Muscle layer of duodenum (tissue), 2 donors: ENCODE results near the gene MCM7.
A peak's percentile ranks its signal among the peaks of the same experiment; 100 is the strongest.

Experiments
- H3K27ac ChIP-seq: one replicate; pipeline ENCODE4 v1.7.0; 2013; ENCODE audit warnings: mild to moderate bottlenecking, low read length
- H3K27me3 ChIP-seq: one replicate; pipeline ENCODE4 v1.7.0; 2013; ENCODE audit warnings: low read depth, mild to moderate bottlenecking, control low read depth, low read length
- H3K36me3 ChIP-seq, 2 donors: one replicate each; pipeline ENCODE4 v1.7.0; 2013; ENCODE audit warnings: low read length in 2 of 2, control low read depth in 1 of 2, mild to moderate bottlenecking in 1 of 2; ENCODE audit not compliant: insufficient read depth in 2 of 2, control insufficient read depth in 1 of 2
- H3K4me1 ChIP-seq, 2 donors: one replicate each; pipeline ENCODE4 v1.7.0; 2013; ENCODE audit warnings: low read length in 2 of 2, mild to moderate bottlenecking in 2 of 2, control low read depth in 1 of 2, moderate library complexity in 1 of 2; ENCODE audit not compliant: insufficient read depth in 2 of 2, control insufficient read depth in 1 of 2
- H3K4me3 ChIP-seq, 2 donors: one replicate each; pipeline ENCODE4 v1.7.0; 2013; ENCODE audit warnings: low read length in 2 of 2, low read depth in 1 of 2, mild to moderate bottlenecking in 1 of 2
- H3K9me3 ChIP-seq, 2 donors: one replicate each; pipeline ENCODE4 v1.7.0; 2013; ENCODE audit warnings: low read length in 2 of 2, control low read depth in 1 of 2, mild to moderate bottlenecking in 1 of 2; ENCODE audit not compliant: control insufficient read depth in 1 of 2
- donor health status: healthy.

Gene MCM7

GRCh38 chr7:100105534-100105933 is 4.3 kb upstream of the MCM7 start:
- H3K27ac ChIP-seq = no peak overlapping the region
- no peaks in the 10 kb centered on the region for H3K9me3 ChIP-seq
- H3K4me1 ChIP-seq = peaks cover 0 to 5% of the 10 kb centered on the region in 2 donors
- no peaks in the 10 kb centered on the region for H3K27me3 ChIP-seq
- H3K4me3 ChIP-seq = no peak overlapping the region
- peaks cover 18 to 56% of the 10 kb centered on the region in 2 donors for H3K36me3 ChIP-seq

GRCh38 chr7:100102950-100103840 is 2.0 kb upstream of the MCM7 start:
- Histone ChIP-seq H3K9me3 (no peaks in the 10 kb centered on the region), H3K27me3 (no peaks in the 10 kb centered on the region), H3K4me3 (no peak overlapping the region), H3K27ac (no peak overlapping the region), H3K36me3 (peaks cover 25 to 60% of the 10 kb centered on the region in 2 donors), H3K4me1 (peaks cover 9 to 18% of the 10 kb centered on the region in 2 donors)

- Histone ChIP-seq H3K4me3 (peak overlapping the region; percentile 83 to 84), H3K4me1 (peaks cover 9 to 18% of the 10 kb centered on the region in 2 donors), H3K36me3 (peaks cover 40 to 59% of the 10 kb centered on the region in 2 donors), H3K27ac (peak overlapping the region; percentile 71), H3K27me3 (no peaks in the 10 kb centered on the region), H3K9me3 (no peaks in the 10 kb centered on the region)
Measured at GRCh38 chr7:100100420-100101015, 679 bp downstream of the MCM7 start.

GRCh38 chr7:100099452-100099851 is 1.7 kb downstream of the MCM7 start:
- peaks cover 9 to 18% of the 10 kb centered on the region in 2 donors for H3K4me1 ChIP-seq
- peaks cover 35 to 59% of the 10 kb centered on the region in 2 donors for H3K36me3 ChIP-seq
- H3K27me3 ChIP-seq = no peaks in the 10 kb centered on the region
- H3K27ac ChIP-seq = peak overlapping the region; percentile 71
- H3K9me3 ChIP-seq = no peaks in the 10 kb centered on the region
- peak overlapping the region; percentile 83 to 84 for H3K4me3 ChIP-seq

- Histone ChIP-seq H3K27me3 (no peaks in the 10 kb centered on the region), H3K27ac (no peak overlapping the region), H3K9me3 (no peaks in the 10 kb centered on the region), H3K4me1 (peaks cover 9 to 23% of the 10 kb centered on the region in 2 donors), H3K36me3 (peaks cover 40 to 63% of the 10 kb centered on the region in 2 donors), H3K4me3 (peak overlapping the region in 1 of 2 donors; percentile 83)
Measured at GRCh38 chr7:100098913-100099312, 2.3 kb downstream of the MCM7 start.

GRCh38 chr7:100095704-100096103 is 5.5 kb downstream of the MCM7 start:
- H3K27me3 ChIP-seq = no peaks in the 10 kb centered on the region
- no peak overlapping the region for H3K4me3 ChIP-seq
- peaks cover 9 to 25% of the 10 kb centered on the region in 2 donors for H3K4me1 ChIP-seq
- H3K9me3 ChIP-seq = no peaks in the 10 kb centered on the region
- H3K36me3 ChIP-seq = peaks cover 67 to 84% of the 10 kb centered on the region in 2 donors
- H3K27ac ChIP-seq = no peak overlapping the region

- Histone ChIP-seq H3K4me1 (peaks cover 9 to 25% of the 10 kb centered on the region in 2 donors), H3K9me3 (no peaks in the 10 kb centered on the region), H3K27ac (no peak overlapping the region), H3K36me3 (peaks cover 71 to 88% of the 10 kb centered on the region in 2 donors), H3K27me3 (no peaks in the 10 kb centered on the region), H3K4me3 (no peak overlapping the region)
Measured at GRCh38 chr7:100095289-100095688, 5.9 kb downstream of the MCM7 start.

GRCh38 chr7:100093925-100094486 is 7.2 kb downstream of the MCM7 start:
- Histone ChIP-seq H3K36me3 (peaks cover 65 to 84% of the 10 kb centered on the region in 2 donors), H3K4me1 (peaks cover 5 to 23% of the 10 kb centered on the region in 2 donors), H3K4me3 (no peak overlapping the region), H3K27me3 (no peaks in the 10 kb centered on the region), H3K27ac (no peak overlapping the region), H3K9me3 (no peaks in the 10 kb centered on the region)

GRCh38 chr7:100093498-100093897 is 7.7 kb downstream of the MCM7 start:
- H3K4me1 ChIP-seq = peaks cover 5 to 20% of the 10 kb centered on the region in 2 donors
- no peak overlapping the region for H3K27ac ChIP-seq
- peaks cover 60 to 79% of the 10 kb centered on the region in 2 donors for H3K36me3 ChIP-seq

GRCh38 chr7:100093054-100093453 is 8.1 kb downstream of the MCM7 start:
- no peak overlapping the region for H3K4me3 ChIP-seq
- peaks cover 5 to 24% of the 10 kb centered on the region in 2 donors for H3K4me1 ChIP-seq
- H3K36me3 ChIP-seq = peaks cover 56 to 75% of the 10 kb centered on the region in 2 donors
- no peak overlapping the region for H3K27ac ChIP-seq
- no peaks in the 10 kb centered on the region for H3K27me3 ChIP-seq
- no peaks in the 10 kb centered on the region for H3K9me3 ChIP-seq

More at GRCh38 chr7:100093498-100093897, 7.7 kb downstream of the MCM7 start:
- Histone ChIP-seq H3K4me3 (no peak overlapping the region), H3K27me3 (no peaks in the 10 kb centered on the region), H3K9me3 (no peaks in the 10 kb centered on the region)
